ENCODE results near the gene IGSF9. TPM values are rescaled to one million over a fixed set of nuclear protein-coding genes. Genes with fewer than 3 reads are reported as not detected.

Gene IGSF9
- total RNA-seq, 2 experiments from 2014 or later: 0.07 TPM; not detected in 1

- peaks cover 27% of the 10 kb centered on the region for H3K27me3 Mint-ChIP-seq
- ChIA-PET CTCF (interaction anchor here (13.8 kb wide), 1 partner anchor 24 kb away, joined by 143 read pairs; no protein-coding TSS in a partner anchor), POLR2A (interaction anchor here (0.6 kb wide), 1 partner anchor 663 kb away, joined by 3 read pairs; no protein-coding TSS in a partner anchor)
- no peaks in the 10 kb centered on the region for H3K4me1 Mint-ChIP-seq (ENCODE audit: low read depth)
- no peak overlapping the region for H3K4me3 Mint-ChIP-seq
- DNase-seq (no peak), ATAC-seq (no peak)
- intact Hi-C loops (cut with micrococcal nuclease): no loop called here
- no peak overlapping the region for H3K27ac Mint-ChIP-seq
- H3K9me3 Mint-ChIP-seq: no peaks in the 10 kb centered on the region
- H3K36me3 Mint-ChIP-seq (ENCODE audit: low read depth): no peaks in the 10 kb centered on the region
- TF ChIP-seq, protein P1, sequence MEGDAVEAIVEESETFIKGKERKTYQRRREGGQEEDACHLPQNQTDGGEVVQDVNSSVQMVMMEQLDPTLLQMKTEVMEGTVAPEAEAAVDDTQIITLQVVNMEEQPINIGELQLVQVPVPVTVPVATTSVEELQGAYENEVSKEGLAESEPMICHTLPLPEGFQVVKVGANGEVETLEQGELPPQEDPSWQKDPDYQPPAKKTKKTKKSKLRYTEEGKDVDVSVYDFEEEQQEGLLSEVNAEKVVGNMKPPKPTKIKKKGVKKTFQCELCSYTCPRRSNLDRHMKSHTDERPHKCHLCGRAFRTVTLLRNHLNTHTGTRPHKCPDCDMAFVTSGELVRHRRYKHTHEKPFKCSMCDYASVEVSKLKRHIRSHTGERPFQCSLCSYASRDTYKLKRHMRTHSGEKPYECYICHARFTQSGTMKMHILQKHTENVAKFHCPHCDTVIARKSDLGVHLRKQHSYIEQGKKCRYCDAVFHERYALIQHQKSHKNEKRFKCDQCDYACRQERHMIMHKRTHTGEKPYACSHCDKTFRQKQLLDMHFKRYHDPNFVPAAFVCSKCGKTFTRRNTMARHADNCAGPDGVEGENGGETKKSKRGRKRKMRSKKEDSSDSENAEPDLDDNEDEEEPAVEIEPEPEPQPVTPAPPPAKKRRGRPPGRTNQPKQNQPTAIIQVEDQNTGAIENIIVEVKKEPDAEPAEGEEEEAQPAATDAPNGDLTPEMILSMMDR (IDR thresholded peaks at IDR 0.05): no peak
Measured at GRCh38 chr1:159981351-159982055, 36.1 kb upstream of the IGSF9 start.

DNA sequence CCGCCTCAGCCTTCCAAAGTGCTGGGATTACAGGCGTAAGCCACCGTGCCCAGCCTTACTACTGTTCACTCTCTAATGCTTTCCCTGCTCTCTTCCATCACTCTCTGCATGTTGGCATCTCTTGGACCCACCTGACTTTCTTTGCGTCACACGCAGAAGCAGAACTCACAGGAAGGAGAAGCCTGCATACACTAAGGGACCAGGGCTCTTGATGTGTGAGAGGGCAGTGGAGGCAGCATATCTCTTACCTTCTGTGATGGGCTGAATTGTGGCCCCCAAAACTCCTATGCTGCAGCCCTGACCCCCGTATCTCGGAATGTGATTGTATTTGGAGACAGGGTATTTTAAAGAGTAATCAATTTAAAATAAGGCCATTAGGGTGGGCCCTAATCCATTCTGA lies 35.4 kb upstream of the IGSF9 start:
- ATAC-seq (no peak), DNase-seq (no peak)
- TF ChIP-seq, protein P1 (IDR thresholded peaks at IDR 0.05): no peak
- CTCF ChIA-PET: no interaction called here
- POLR2A ChIA-PET: no interaction called here
- Mint-ChIP-seq H3K27me3 (peaks cover 27% of the 10 kb centered on the region), H3K27ac (no peak overlapping the region), H3K4me3 (no peak overlapping the region), H3K4me1 (ENCODE audit: low read depth) (no peaks in the 10 kb centered on the region), H3K9me3 (no peaks in the 10 kb centered on the region), H3K36me3 (ENCODE audit: low read depth) (no peaks in the 10 kb centered on the region)
- intact Hi-C loops (cut with micrococcal nuclease): no loop called here

DNA sequence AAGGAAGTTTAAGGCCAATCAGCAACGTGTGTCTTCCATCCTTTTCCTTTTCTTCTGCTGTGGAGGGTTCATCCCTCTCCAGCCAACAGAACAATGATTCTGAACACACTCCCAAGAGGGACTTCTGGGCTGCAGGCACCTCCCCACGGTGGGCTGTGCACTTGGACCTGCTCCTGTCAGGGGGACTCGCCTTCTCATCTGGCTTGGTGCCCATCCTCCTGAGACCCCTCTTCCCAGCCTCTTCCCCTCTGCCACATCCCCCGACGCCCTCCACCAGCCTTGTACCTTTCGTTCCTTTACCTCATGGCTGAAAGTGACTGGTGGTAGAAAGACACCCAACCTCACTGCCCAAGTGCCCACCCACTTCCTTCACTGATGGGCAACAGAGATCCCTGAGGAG lies 34.7 kb upstream of the IGSF9 start:
- no peak overlapping the region for H3K4me3 Mint-ChIP-seq
- intact Hi-C loops (cut with micrococcal nuclease): no loop called here

DNA sequence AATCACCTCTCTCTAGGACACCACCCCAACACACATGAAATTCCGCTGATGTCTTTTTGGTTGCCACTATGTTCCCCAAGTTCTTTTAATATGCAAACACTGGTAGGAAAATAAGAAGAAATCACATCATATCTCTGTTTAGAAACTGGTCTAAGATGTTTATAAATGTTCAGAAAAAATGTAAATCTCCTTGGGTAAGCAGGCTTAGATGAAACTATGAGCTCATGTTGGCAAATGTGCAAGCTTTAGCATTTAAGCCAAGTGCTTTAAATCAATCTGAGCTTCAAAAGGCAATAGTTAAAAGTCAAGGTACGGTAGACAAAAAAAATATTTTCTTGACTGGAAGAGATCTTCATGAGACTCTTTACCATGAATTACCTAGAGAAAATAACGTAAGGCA lies 33.8 kb upstream of the IGSF9 start:
- TF ChIP-seq, protein P1 (IDR thresholded peaks at IDR 0.05): no peak
- H3K27ac Mint-ChIP-seq: no peak overlapping the region
- no peaks in the 10 kb centered on the region for H3K4me1 Mint-ChIP-seq (ENCODE audit: low read depth)
- ATAC-seq (no peak), DNase-seq (no peak)
- H3K36me3 Mint-ChIP-seq (ENCODE audit: low read depth): no peaks in the 10 kb centered on the region
- intact Hi-C loops (cut with micrococcal nuclease): no loop called here
- H3K9me3 Mint-ChIP-seq: no peaks in the 10 kb centered on the region
- ChIA-PET CTCF (no interaction called here), POLR2A (no interaction called here)
- H3K27me3 Mint-ChIP-seq: peaks cover 25% of the 10 kb centered on the region
- H3K4me3 Mint-ChIP-seq: no peak overlapping the region

More for the DNA sequence above, 34.7 kb upstream of the IGSF9 start:
- Mint-ChIP-seq H3K9me3 (no peaks in the 10 kb centered on the region), H3K27me3 (peaks cover 27% of the 10 kb centered on the region), H3K27ac (no peak overlapping the region), H3K4me1 (ENCODE audit: low read depth) (no peaks in the 10 kb centered on the region), H3K36me3 (ENCODE audit: low read depth) (no peaks in the 10 kb centered on the region)
- ChIA-PET POLR2A (interaction anchor here (0.6 kb wide), 1 partner anchor 25 kb away, joined by 3 read pairs; no protein-coding TSS in a partner anchor), CTCF (no interaction called here)
- no peak for DNase-seq
- TF ChIP-seq, protein P1 (IDR thresholded peaks at IDR 0.05): no peak
- ATAC-seq: no peak

- ChIA-PET CTCF (interaction anchor here (3.0 kb wide), 1 partner anchor 30 kb away, joined by 8 read pairs; no protein-coding TSS in a partner anchor), POLR2A (no interaction called here)
- Mint-ChIP-seq H3K27me3 (peaks cover 23% of the 10 kb centered on the region), H3K9me3 (no peaks in the 10 kb centered on the region), H3K4me1 (ENCODE audit: low read depth) (no peaks in the 10 kb centered on the region), H3K4me3 (no peak overlapping the region), H3K36me3 (ENCODE audit: low read depth) (no peaks in the 10 kb centered on the region), H3K27ac (no peak overlapping the region)
- intact Hi-C loops (cut with micrococcal nuclease): no loop called here
- DNase-seq (no peak), ATAC-seq (no peak)
- TF ChIP-seq, protein P1 (IDR thresholded peaks at IDR 0.05): no peak
Measured at GRCh38 chr1:159978107-159978398, 32.6 kb upstream of the IGSF9 start.

Measured in activated CD8-positive, alpha-beta T cell treated with anti-CD3 and anti-CD28 coated beads for 36 hours (primary cell).